GM12878 (cell line): ENCODE data around the gene CETN3. TPM values are rescaled to one million over a fixed set of nuclear protein-coding genes. Genes with fewer than 3 reads are reported as not detected.

Experiments
- CBX5 ChIP-seq: sonication (generic); IDR thresholded peaks from 2 replicates; pipeline ENCODE4 v1.6.1; 2016; ENCODE audit warnings: low read depth, moderate library complexity, mild to moderate bottlenecking, inconsistent platforms
- CHD2 ChIP-seq: IDR thresholded peaks from 2 replicates; pipeline ENCODE4 v1.6.1; 2011; ENCODE audit warnings: low read depth, low read length, improper control_type of control experiment, borderline replicate concordance
- FOXK2 ChIP-seq: fragments of 450-650 bp; IDR thresholded peaks from 2 replicates; pipeline ENCODE4 v1.6.1; 2017; ENCODE audit warnings: mild to moderate bottlenecking, moderate library complexity
- HCFC1 ChIP-seq: fragments of 150-350 bp; IDR thresholded peaks from 2 replicates; pipeline ENCODE4 v1.6.1; 2014; ENCODE audit warnings: low read length
- KLF5 ChIP-seq: fragments of 450-650 bp; IDR thresholded peaks from 2 replicates; pipeline ENCODE4 v1.6.1; 2014; ENCODE audit warnings: mild to moderate bottlenecking; ENCODE audit not compliant: partially characterized antibody
- LARP7 ChIP-seq: fragments of 450-650 bp; IDR thresholded peaks from 2 replicates; pipeline ENCODE4 v1.6.1; 2017; ENCODE audit warnings: mild to moderate bottlenecking
- MTA2 ChIP-seq: fragments of 450-650 bp; IDR thresholded peaks from 2 replicates; pipeline ENCODE4 v1.6.1; 2016; ENCODE audit warnings: low read depth, mild to moderate bottlenecking, moderate library complexity
- MYC ChIP-seq: IDR thresholded peaks from 2 replicates; pipeline ENCODE4 v1.6.1; 2011; ENCODE audit warnings: mild to moderate bottlenecking, low read length, moderate library complexity, inconsistent platforms; ENCODE audit not compliant: insufficient read depth, insufficient replicate concordance, insufficient read length, severe bottlenecking
- NFYA ChIP-seq: IDR thresholded peaks from 2 replicates; pipeline ENCODE4 v1.6.1; 2011; ENCODE audit warnings: low read depth, mild to moderate bottlenecking, low read length, improper control_type of control experiment, borderline replicate concordance
- NR2C1 ChIP-seq: fragments of 450-650 bp; IDR thresholded peaks from 2 replicates; pipeline ENCODE4 v1.6.1; 2017; ENCODE audit warnings: antibody characterized with exemption, mild to moderate bottlenecking, moderate library complexity
- PML ChIP-seq: IDR thresholded peaks from 2 replicates; pipeline ENCODE4 v1.6.1; 2012; ENCODE audit warnings: low read length, inconsistent platforms
- POLR2AphosphoS2 ChIP-seq: IDR thresholded peaks from 2 replicates; pipeline ENCODE4 v1.6.1; 2011; ENCODE audit warnings: low read depth, mild to moderate bottlenecking, low read length, improper control_type of control experiment, moderate library complexity
- POU2F2 ChIP-seq: IDR thresholded peaks from 3 replicates; pipeline ENCODE4 v1.6.1; 2011; ENCODE audit warnings: low read depth, mild to moderate bottlenecking, low read length, borderline replicate concordance
- RFX5 ChIP-seq: IDR thresholded peaks from 2 replicates; pipeline ENCODE4 v1.6.1; 2011; ENCODE audit warnings: low read depth, low read length, improper control_type of control experiment
- TCF3 ChIP-seq: IDR thresholded peaks from 2 replicates; pipeline ENCODE4 v1.6.1; 2012; ENCODE audit warnings: low read depth, mild to moderate bottlenecking, low read length, borderline replicate concordance; ENCODE audit not compliant: insufficient read depth
- ZZZ3 ChIP-seq: IDR thresholded peaks from 2 replicates; pipeline ENCODE4 v1.6.1; 2011; ENCODE audit warnings: low read depth; ENCODE audit not compliant: control insufficient read depth, insufficient read length
- polyA plus RNA-seq, 11 experiments: library from polyadenylated mRNA; depleted of rRNA in 4 of 11; unstranded in 6 of 11; stranded (reverse) in 5 of 11; fragments of >200 nt; fragmentation: Nextera tagmentation in 4 of 11; fragmentation: Illumina TruSeq in 1 of 11; extraction: Ambion mirVana in 4 of 11; extraction: Trizol in 1 of 11; gene quantifications; 1 replicate in 1 of 11; 2 replicates in 10 of 11; pipeline versions ENCODE4 v1.2.1 to v1.2.3, GENCODE V29; 2011 to 2016; ENCODE audit warnings: inconsistent platforms in 2 of 11, missing spikeins in 2 of 11, low read depth in 1 of 11
- total RNA-seq, 4 experiments: library from RNA; depleted of rRNA in 3 of 4; stranded (reverse); fragments of >200 nt in 3 of 4; fragmentation: Illumina TruSeq in 1 of 4; extraction: Trizol in 1 of 4; gene quantifications; 2 replicates each; pipeline versions ENCODE4 v1.2.1 to v1.2.3, GENCODE V29; 2013 to 2021
- TF ChIP-seq, protein P1 (sequence below): fragments of 450-650 bp; IDR thresholded peaks from 2 replicates; pipeline ENCODE4 v1.6.1; 2016; ENCODE audit warnings: mild to moderate bottlenecking
- TF ChIP-seq, protein P2 (sequence below): fragments of 450-650 bp; IDR thresholded peaks from 2 replicates; pipeline ENCODE4 v1.6.1; 2014; ENCODE audit warnings: mild to moderate bottlenecking
- TF ChIP-seq, protein P3 (sequence below): IDR thresholded peaks from 2 replicates; pipeline ENCODE4 v1.6.1; 2011; ENCODE audit warnings: borderline replicate concordance, low read depth, mild to moderate bottlenecking, moderate library complexity, low read length; ENCODE audit not compliant: insufficient read depth, poor library complexity, severe bottlenecking
- TF ChIP-seq, protein P4 (sequence below): IDR thresholded peaks from 2 replicates; pipeline ENCODE4 v1.6.1; 2011; ENCODE audit warnings: low read depth, low read length, improper control_type of control experiment, borderline replicate concordance
- TF ChIP-seq, protein P5 (sequence below): IDR thresholded peaks from 2 replicates; pipeline ENCODE4 v1.6.1; 2012; ENCODE audit warnings: mild to moderate bottlenecking, low read depth, low read length

The CETN3 gene
- total and polyA plus RNA-seq, 10 of the 15 experiments (the other 5 are each of a cell fraction or from before 2014, with no cell fraction given), result 16.8 to 59.1 (median 51.8) TPM

DNA sequence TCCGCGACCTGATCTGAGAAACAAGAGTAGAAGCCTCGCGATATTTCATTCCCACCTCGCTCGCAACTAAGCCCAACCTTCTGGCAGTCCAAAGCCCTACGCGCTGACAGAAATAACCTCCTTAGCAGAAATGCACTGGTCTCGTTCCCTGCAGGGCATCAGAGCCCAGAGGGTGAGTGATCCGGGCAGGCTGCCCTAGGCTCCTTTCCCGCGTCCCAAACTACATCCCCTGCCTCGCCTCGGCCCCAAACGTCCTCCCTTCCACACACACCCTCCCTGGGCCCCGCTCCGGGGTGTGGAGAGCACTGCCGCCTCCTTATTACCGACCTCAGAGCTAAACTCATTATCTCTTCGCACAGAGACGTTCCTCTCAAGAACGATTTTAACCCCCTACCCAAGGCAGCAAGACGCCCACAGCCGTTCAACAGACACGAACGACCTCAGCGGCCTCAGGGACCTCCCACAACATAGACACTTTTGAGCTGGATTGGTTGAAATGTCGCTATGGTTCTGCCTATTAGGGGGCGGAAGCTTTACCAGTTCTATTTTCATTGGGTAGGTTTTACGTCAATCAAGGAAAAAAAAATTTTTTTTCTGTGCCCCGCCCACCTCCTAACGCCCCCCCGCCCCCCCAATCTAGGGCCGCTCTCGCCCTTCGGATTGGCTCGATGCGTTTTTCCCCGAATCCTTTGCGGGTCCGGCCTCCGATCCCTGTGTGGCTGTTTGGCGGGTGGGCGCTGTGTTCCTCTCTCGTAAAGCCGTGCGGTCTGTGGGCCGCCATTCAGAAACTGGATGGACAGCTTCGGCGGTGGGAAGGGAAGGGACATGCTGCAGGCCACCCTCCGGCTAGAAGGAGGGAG is at the start of gene CETN3 (continued):
- TF ChIP-seq, protein P1, sequence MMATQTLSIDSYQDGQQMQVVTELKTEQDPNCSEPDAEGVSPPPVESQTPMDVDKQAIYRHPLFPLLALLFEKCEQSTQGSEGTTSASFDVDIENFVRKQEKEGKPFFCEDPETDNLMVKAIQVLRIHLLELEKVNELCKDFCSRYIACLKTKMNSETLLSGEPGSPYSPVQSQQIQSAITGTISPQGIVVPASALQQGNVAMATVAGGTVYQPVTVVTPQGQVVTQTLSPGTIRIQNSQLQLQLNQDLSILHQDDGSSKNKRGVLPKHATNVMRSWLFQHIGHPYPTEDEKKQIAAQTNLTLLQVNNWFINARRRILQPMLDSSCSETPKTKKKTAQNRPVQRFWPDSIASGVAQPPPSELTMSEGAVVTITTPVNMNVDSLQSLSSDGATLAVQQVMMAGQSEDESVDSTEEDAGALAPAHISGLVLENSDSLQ, result peak; percentile 96
- peak; percentile 87; the same call in 1 of the 2 replicates for TF ChIP-seq POLR2AphosphoS2
- peak; percentile 9; the same call in 1 of the 2 replicates for TF ChIP-seq RFX5
- TF ChIP-seq MTA2, result peak; percentile 21; the same call in 1 of the 2 replicates
- no peak for TF ChIP-seq NFYA
- peak; percentile 95 for TF ChIP-seq CHD2
- TF ChIP-seq, protein P2, sequence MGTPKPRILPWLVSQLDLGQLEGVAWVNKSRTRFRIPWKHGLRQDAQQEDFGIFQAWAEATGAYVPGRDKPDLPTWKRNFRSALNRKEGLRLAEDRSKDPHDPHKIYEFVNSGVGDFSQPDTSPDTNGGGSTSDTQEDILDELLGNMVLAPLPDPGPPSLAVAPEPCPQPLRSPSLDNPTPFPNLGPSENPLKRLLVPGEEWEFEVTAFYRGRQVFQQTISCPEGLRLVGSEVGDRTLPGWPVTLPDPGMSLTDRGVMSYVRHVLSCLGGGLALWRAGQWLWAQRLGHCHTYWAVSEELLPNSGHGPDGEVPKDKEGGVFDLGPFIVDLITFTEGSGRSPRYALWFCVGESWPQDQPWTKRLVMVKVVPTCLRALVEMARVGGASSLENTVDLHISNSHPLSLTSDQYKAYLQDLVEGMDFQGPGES, result peak; percentile 62; the same call in 1 of the 2 replicates
- TF ChIP-seq HCFC1, result peak; percentile 35; the same call in 1 of the 2 replicates
- TF ChIP-seq, protein P3, sequence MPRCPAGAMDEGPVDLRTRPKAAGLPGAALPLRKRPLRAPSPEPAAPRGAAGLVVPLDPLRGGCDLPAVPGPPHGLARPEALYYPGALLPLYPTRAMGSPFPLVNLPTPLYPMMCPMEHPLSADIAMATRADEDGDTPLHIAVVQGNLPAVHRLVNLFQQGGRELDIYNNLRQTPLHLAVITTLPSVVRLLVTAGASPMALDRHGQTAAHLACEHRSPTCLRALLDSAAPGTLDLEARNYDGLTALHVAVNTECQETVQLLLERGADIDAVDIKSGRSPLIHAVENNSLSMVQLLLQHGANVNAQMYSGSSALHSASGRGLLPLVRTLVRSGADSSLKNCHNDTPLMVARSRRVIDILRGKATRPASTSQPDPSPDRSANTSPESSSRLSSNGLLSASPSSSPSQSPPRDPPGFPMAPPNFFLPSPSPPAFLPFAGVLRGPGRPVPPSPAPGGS, result peak; percentile 62
- no peak for TF ChIP-seq FOXK2
- TF ChIP-seq TCF3, result 0 out of 2 replicates have a peak, but pooled peaks have one; percentile 15
- no peak for TF ChIP-seq ZZZ3
- TF ChIP-seq, protein P4, sequence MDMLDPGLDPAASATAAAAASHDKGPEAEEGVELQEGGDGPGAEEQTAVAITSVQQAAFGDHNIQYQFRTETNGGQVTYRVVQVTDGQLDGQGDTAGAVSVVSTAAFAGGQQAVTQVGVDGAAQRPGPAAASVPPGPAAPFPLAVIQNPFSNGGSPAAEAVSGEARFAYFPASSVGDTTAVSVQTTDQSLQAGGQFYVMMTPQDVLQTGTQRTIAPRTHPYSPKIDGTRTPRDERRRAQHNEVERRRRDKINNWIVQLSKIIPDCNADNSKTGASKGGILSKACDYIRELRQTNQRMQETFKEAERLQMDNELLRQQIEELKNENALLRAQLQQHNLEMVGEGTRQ, result no peak
- TF ChIP-seq CBX5, result peak; percentile 60; the same call in 1 of the 2 replicates
- TF ChIP-seq, protein P5, sequence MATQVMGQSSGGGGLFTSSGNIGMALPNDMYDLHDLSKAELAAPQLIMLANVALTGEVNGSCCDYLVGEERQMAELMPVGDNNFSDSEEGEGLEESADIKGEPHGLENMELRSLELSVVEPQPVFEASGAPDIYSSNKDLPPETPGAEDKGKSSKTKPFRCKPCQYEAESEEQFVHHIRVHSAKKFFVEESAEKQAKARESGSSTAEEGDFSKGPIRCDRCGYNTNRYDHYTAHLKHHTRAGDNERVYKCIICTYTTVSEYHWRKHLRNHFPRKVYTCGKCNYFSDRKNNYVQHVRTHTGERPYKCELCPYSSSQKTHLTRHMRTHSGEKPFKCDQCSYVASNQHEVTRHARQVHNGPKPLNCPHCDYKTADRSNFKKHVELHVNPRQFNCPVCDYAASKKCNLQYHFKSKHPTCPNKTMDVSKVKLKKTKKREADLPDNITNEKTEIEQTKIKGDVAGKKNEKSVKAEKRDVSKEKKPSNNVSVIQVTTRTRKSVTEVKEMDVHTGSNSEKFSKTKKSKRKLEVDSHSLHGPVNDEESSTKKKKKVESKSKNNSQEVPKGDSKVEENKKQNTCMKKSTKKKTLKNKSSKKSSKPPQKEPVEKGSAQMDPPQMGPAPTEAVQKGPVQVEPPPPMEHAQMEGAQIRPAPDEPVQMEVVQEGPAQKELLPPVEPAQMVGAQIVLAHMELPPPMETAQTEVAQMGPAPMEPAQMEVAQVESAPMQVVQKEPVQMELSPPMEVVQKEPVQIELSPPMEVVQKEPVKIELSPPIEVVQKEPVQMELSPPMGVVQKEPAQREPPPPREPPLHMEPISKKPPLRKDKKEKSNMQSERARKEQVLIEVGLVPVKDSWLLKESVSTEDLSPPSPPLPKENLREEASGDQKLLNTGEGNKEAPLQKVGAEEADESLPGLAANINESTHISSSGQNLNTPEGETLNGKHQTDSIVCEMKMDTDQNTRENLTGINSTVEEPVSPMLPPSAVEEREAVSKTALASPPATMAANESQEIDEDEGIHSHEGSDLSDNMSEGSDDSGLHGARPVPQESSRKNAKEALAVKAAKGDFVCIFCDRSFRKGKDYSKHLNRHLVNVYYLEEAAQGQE, result no peak
- no peak; the same call in 1 of the 2 replicates for TF ChIP-seq LARP7
- peak; percentile 70; the same call in 2 of the 3 replicates for TF ChIP-seq POU2F2
- no peak for TF ChIP-seq MYC
- no peak for TF ChIP-seq NR2C1
- peak; percentile 78 for TF ChIP-seq KLF5
- TF ChIP-seq PML, result peak; percentile 84
